ENCODE results near the gene MAPK8. TPM values are rescaled to one million over a fixed set of nuclear protein-coding genes. Genes with fewer than 3 reads are reported as not detected.

Gene MAPK8
- total RNA-seq, 1 donor from 2014 or later = 43.2 TPM

DNA sequence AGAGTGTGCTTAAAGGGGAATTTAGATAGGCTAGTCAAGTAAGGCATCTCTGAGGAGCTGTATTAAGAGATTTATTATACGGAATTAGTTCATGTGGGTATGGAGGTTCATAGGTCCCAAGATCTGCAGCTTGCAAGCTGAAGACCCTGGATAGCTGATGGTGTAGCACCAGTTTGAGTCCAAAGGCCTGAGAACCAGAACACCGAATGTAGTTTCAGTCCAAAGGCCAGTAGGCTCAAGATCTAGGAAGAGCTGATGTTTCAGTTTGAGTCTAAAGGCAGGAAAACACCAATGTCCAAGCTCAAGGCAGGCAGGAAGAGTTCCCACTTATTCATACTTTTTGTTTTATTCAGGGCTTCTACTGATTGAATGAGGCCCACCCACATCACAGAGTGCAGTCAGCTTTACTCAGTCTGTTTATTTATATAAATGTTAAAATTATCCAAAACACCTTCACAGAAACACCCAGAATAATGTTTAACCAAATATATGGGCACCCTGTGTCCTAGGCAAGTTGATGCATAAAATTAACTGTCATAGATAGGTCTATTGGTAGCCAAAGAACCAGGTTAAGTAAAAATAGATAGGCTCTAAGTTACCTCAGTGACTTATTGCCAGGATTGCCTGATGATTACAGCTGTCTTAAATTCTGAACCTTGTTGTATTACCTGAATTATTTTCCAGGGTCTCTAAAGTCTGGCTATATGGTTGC, 83.5 kb downstream of the MAPK8 start:
- Histone ChIP-seq H3K4me3 (ENCODE audit: low read depth, low read length) (no peak overlapping the region), H3K36me3 (ENCODE audit: control insufficient read depth, insufficient read depth, low read length) (no peaks in the 10 kb centered on the region), H3K27me3 (ENCODE audit: control insufficient read depth, insufficient read depth, low read length) (no peaks in the 10 kb centered on the region)
- no peak for FAIRE-seq
- TF ChIP-seq, protein P1, sequence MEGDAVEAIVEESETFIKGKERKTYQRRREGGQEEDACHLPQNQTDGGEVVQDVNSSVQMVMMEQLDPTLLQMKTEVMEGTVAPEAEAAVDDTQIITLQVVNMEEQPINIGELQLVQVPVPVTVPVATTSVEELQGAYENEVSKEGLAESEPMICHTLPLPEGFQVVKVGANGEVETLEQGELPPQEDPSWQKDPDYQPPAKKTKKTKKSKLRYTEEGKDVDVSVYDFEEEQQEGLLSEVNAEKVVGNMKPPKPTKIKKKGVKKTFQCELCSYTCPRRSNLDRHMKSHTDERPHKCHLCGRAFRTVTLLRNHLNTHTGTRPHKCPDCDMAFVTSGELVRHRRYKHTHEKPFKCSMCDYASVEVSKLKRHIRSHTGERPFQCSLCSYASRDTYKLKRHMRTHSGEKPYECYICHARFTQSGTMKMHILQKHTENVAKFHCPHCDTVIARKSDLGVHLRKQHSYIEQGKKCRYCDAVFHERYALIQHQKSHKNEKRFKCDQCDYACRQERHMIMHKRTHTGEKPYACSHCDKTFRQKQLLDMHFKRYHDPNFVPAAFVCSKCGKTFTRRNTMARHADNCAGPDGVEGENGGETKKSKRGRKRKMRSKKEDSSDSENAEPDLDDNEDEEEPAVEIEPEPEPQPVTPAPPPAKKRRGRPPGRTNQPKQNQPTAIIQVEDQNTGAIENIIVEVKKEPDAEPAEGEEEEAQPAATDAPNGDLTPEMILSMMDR (IDR thresholded peaks at IDR 0.05; ENCODE audit: insufficient read depth, low read length, severe bottlenecking) = no peak
- DNase-seq (ENCODE audit: low read depth) = no peak

DNA sequence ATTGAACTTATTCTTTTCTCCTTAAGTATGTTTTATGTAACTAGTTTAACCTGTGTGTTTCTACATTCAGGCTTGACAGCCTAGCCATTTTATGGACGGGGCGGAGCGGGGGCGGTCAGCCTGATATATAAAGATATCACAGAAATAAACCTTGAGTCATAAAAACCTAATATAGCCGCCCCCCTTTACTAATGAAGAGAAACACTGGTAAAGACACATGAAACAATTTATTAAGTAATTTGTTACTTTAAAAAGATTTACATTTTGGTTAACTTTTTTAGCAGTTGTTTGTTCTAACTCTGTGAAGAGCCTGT, 84.0 kb downstream of the MAPK8 start:
- Histone ChIP-seq H3K27me3 (ENCODE audit: control insufficient read depth, insufficient read depth, low read length) (no peaks in the 10 kb centered on the region), H3K36me3 (ENCODE audit: control insufficient read depth, insufficient read depth, low read length) (no peaks in the 10 kb centered on the region), H3K4me3 (ENCODE audit: low read depth, low read length) (no peak overlapping the region)
- TF ChIP-seq, protein P1 (IDR thresholded peaks at IDR 0.05; ENCODE audit: insufficient read depth, low read length, severe bottlenecking) = no peak
- FAIRE-seq = no peak
- DNase-seq (ENCODE audit: low read depth) = no peak

DNA sequence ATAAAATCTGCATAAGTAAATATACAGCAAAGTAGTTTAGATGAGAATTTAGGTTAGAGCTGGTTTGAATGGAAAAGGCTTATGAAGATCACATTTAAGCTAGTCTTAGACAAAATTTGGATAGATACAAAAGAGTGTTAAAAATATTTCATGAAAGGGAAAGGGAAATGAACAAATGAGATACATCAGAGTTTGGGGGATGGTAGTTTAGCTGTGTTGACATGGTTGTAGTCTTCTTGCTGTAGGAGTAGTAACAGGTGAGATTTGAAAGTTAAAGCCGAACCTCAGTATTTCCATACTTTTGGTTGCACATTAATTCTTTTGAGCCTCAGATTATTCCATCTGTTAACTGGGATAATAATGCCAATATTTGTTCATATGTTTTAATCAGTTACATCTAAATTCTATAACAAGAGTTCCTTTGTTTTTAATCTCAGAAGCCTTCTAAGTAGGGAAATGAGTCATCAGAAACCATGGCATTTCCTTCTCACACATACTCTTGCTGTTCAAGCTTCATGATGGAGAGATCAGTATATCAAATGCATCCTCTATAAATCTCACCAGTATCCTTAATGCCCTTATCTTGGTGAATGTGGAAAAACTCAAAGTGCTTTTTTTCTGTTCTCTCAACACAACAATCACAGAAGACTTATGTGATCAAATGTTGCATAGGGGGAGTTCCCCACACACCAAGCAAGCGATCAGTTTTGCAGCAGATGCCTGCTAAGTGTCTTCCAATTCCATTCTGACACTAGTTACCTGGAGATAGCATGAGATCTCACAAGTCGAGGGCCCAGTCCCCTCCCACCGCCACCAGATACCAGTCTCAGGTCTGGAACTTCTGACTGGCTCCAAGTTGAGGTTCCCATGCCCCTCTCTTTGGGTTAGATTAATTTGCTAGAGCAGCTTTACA, 84.7 kb downstream of the MAPK8 start:
- TF ChIP-seq, protein P1 (IDR thresholded peaks at IDR 0.05; ENCODE audit: insufficient read depth, low read length, severe bottlenecking) = no peak
- Histone ChIP-seq H3K4me3 (ENCODE audit: low read depth, low read length) (no peak overlapping the region), H3K36me3 (ENCODE audit: control insufficient read depth, insufficient read depth, low read length) (no peaks in the 10 kb centered on the region), H3K27me3 (ENCODE audit: control insufficient read depth, insufficient read depth, low read length) (no peaks in the 10 kb centered on the region)
- FAIRE-seq (no peak), DNase-seq (ENCODE audit: low read depth) (peak; percentile 74)

DNA sequence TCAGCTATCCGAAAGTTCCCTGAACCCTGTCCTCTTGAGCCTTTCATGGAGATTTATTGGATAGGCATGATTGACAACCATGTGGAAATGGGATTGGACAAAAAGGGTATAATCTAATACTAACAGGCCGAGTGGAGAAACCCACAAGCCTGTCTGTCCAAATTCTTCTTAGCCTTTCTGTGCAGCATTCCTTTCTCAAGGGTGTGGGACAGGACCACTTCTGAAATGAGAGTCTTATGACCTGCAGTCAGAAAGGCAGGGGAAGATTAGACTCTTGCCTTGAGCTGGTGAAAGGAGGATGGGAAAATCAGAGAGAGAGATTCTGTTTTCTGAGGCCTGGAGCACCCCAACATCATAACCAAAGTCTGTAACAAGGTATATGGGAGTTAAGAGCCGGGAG, 85.5 kb downstream of the MAPK8 start:
- DNase-seq (ENCODE audit: low read depth) = no peak
- Histone ChIP-seq H3K36me3 (ENCODE audit: control insufficient read depth, insufficient read depth, low read length) (no peaks in the 10 kb centered on the region), H3K4me3 (ENCODE audit: low read depth, low read length) (no peak overlapping the region), H3K27me3 (ENCODE audit: control insufficient read depth, insufficient read depth, low read length) (no peaks in the 10 kb centered on the region)
- no peak for FAIRE-seq
- TF ChIP-seq, protein P1 (IDR thresholded peaks at IDR 0.05; ENCODE audit: insufficient read depth, low read length, severe bottlenecking) = no peak

DNA sequence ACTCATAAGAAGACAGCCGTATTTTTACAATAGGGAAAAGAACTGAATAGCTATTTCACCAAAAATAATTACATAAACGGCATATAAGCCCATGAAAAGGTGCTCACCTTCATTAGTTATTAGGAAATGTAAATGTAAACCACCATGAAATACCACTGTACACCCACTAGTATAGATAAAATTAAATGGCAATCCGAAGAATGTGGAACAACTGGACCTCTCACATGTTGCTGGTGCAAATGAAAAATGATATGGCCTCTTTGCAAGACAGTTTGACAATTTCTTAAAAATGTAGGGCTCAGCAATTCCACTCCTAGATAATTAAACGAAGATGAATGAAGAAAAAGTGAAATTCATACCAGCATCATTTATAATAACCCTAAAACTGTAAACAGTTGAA, 91.8 kb downstream of the MAPK8 start:
- DNase-seq (ENCODE audit: low read depth) (no peak), FAIRE-seq (no peak)
- no peaks in the 10 kb centered on the region for H3K36me3 ChIP-seq (ENCODE audit: control insufficient read depth, insufficient read depth, low read length)
- TF ChIP-seq, protein P1 (IDR thresholded peaks at IDR 0.05; ENCODE audit: insufficient read depth, low read length, severe bottlenecking) = no peak
- H3K4me3 ChIP-seq (ENCODE audit: low read depth, low read length) = no peak overlapping the region
- no peaks in the 10 kb centered on the region for H3K27me3 ChIP-seq (ENCODE audit: control insufficient read depth, insufficient read depth, low read length)
